HCT116 (cell line): ENCODE measurements around the gene PRL. TPM values are rescaled to one million over a fixed set of nuclear protein-coding genes. Genes with fewer than 3 reads are reported as not detected.

Experiments used
- ATAC-seq: fragments of 200-7000 bp; cut with Tn5 transposase; 2 replicates; pipeline ENCODE4 v1.9.1; 2020; ENCODE audit warnings: mild to moderate bottlenecking, moderate library complexity
- BruUV-seq: library from RNA; stranded (reverse); fragments of 400-500 nt; replicated peaks from 2 replicates; lab custom pipeline; 2021; lab: Mats Ljungman, UMichigan
- CTCF ChIA-PET: fragments of 300-600 bp; sonication (Branson Sonifier 250); formaldehyde crosslinking; loops from one replicate; lab custom pipeline; 2021; ENCODE audit warnings: antibody characterized with exemption; lab: Charles Lee
- POLR2A ChIA-PET: fragments of 300-600, 350-600 bp; sonication (Branson Sonifier 250); formaldehyde crosslinking; loops from one replicate; lab custom pipeline; 2021; ENCODE audit warnings: antibody characterized with exemption; lab: Charles Lee
- RAD21 ChIA-PET, 2 experiments: fragments of 300-600 bp; sonication (Branson Sonifier 250); formaldehyde crosslinking; loops; one replicate each; lab custom pipeline; 2023; ENCODE audit warnings: low total read pairs in 2 of 2; ENCODE audit not compliant: uncharacterized antibody in 2 of 2, unreplicated experiment in 2 of 2, low non-redundant PET in 1 of 2; lab: Charles Lee
- DNase-seq: peaks from one replicate; pipeline ENCODE4 v3.0.0-alpha.2; 2010; ENCODE audit warnings: low read depth, low spot score
- H2AFZ ChIP-seq: fragments of 200-600 bp; shearing (Covaris generic), sonication (generic); 2 replicates; pipeline ENCODE4 v1.6.1; 2017; ENCODE audit warnings: low read depth, mixed run types, mixed read lengths, antibody characterized with exemption, low read length; ENCODE audit not compliant: poor library complexity, severe bottlenecking
- H3K27ac ChIP-seq: 2 replicates; pipeline ENCODE4 v1.5.1; 2012; ENCODE audit warnings: low read depth, low read length
- H3K27me3 ChIP-seq: fragments of 200-600 bp; sonication (generic); 2 replicates; pipeline ENCODE4 v1.6.1; 2016; ENCODE audit warnings: mixed run types, low read length, mixed read lengths; ENCODE audit not compliant: insufficient read depth
- H3K36me3 ChIP-seq, 2 experiments: fragments of 200-500 bp in 1 of 2; fragments of 200-600 bp in 1 of 2; sonication (Bioruptor generic) in 1 of 2; sonication (generic) in 1 of 2; 2 replicates each; pipeline versions ENCODE4 v1.5.1 to v1.6.1; 2014 to 2016; ENCODE audit warnings: low read length in 2 of 2, inconsistent platforms in 1 of 2, mixed read lengths in 1 of 2, mixed run types in 1 of 2; ENCODE audit not compliant: insufficient read depth in 2 of 2, control insufficient read depth in 1 of 2
- H3K4me1 ChIP-seq, 2 experiments: fragments of 200-600 bp in 1 of 2; sonication (generic) in 1 of 2; 2 replicates each; pipeline versions ENCODE4 v1.5.1 to v1.6.1; 2012 to 2017; ENCODE audit warnings: low read length in 2 of 2, inconsistent platforms in 1 of 2, mild to moderate bottlenecking in 1 of 2, mixed read lengths in 1 of 2, mixed run types in 1 of 2, moderate library complexity in 1 of 2; ENCODE audit not compliant: insufficient read depth in 2 of 2, control insufficient read depth in 1 of 2
- H3K4me2 ChIP-seq: fragments of 200-600 bp; sonication (generic); 2 replicates; pipeline ENCODE4 v1.6.1; 2017; ENCODE audit warnings: mixed run types, low read length, mixed read lengths
- H3K4me3 ChIP-seq, 2 experiments: fragments of 200-600 bp in 1 of 2; sonication (generic) in 1 of 2; replicated peaks in 1 of 2; 2 replicates each; pipeline ENCODE4 v1.5.1; 2011 to 2016; ENCODE audit warnings: low read length in 2 of 2, control low read depth in 1 of 2, low read depth in 1 of 2, mild to moderate bottlenecking in 1 of 2, mixed read lengths in 1 of 2, mixed run types in 1 of 2
- H3K79me2 ChIP-seq: fragments of 200-600 bp; sonication (generic); 2 replicates; pipeline ENCODE4 v1.6.1; 2017; ENCODE audit warnings: mild to moderate bottlenecking, mixed run types, low read length, moderate library complexity, mixed read lengths; ENCODE audit not compliant: insufficient read depth
- H3K9ac ChIP-seq: fragments of 200-600 bp; sonication (generic); 2 replicates; pipeline ENCODE4 v1.6.1; 2016; ENCODE audit warnings: low read length, mixed read lengths
- H3K9me2 ChIP-seq: fragments of 200-600 bp; sonication (generic), shearing (Covaris generic); 2 replicates; pipeline ENCODE4 v1.6.1; 2017; ENCODE audit warnings: mixed run types, mild to moderate bottlenecking, moderate library complexity; ENCODE audit not compliant: insufficient read depth
- H3K9me3 ChIP-seq, 2 experiments: fragments of 200-500 bp in 1 of 2; fragments of 200-600 bp in 1 of 2; sonication (Bioruptor generic) in 1 of 2; sonication (generic) in 1 of 2; 2 replicates each; pipeline ENCODE4 v1.6.1; 2014 to 2017; ENCODE audit warnings: low read length in 2 of 2, mixed read lengths in 2 of 2, inconsistent platforms in 1 of 2, low read depth in 1 of 2, mild to moderate bottlenecking in 1 of 2, mixed run types in 1 of 2, moderate library complexity in 1 of 2; ENCODE audit not compliant: control insufficient read depth in 1 of 2, insufficient read depth in 1 of 2
- H4K20me1 ChIP-seq: fragments of 200-600 bp; sonication (generic), shearing (Covaris generic); 2 replicates; pipeline ENCODE4 v1.6.1; 2017; ENCODE audit warnings: mixed run types, mild to moderate bottlenecking, moderate library complexity; ENCODE audit not compliant: insufficient read depth
- CBX3 ChIP-seq: IDR thresholded peaks from 2 replicates; pipeline ENCODE4 v1.6.1; 2012; ENCODE audit warnings: low read depth
- CEBPB ChIP-seq: IDR thresholded peaks from 2 replicates; pipeline ENCODE4 v1.6.1; 2012; ENCODE audit warnings: low read depth
- EGR1 ChIP-seq: IDR thresholded peaks from 2 replicates; pipeline ENCODE4 v1.6.1; 2012; ENCODE audit warnings: low read depth
- EZH2 ChIP-seq: fragments of 200-600 bp; sonication (generic); IDR thresholded peaks from 2 replicates; pipeline ENCODE4 v1.6.1; 2017; ENCODE audit warnings: antibody characterized with exemption, mixed run types
- FOSL1 ChIP-seq: IDR thresholded peaks from 2 replicates; pipeline ENCODE4 v1.6.1; 2012; ENCODE audit warnings: low read depth
- POLR2A ChIP-seq: IDR thresholded peaks from 2 replicates; pipeline ENCODE4 v1.7.0; 2011; ENCODE audit warnings: borderline replicate concordance; ENCODE audit not compliant: insufficient read depth, insufficient read length; ENCODE audit errors: extremely low read depth
- POLR2AphosphoS5 ChIP-seq: IDR thresholded peaks from 2 replicates; pipeline ENCODE4 v1.6.1; 2011; ENCODE audit warnings: mild to moderate bottlenecking, low read depth, low read length, moderate library complexity
- SIN3A ChIP-seq: IDR thresholded peaks from 2 replicates; pipeline ENCODE4 v1.6.1; 2012; ENCODE audit warnings: low read depth
- SP1 ChIP-seq: IDR thresholded peaks from 2 replicates; pipeline ENCODE4 v1.6.1; 2012; ENCODE audit warnings: low read depth
- TCF7L2 ChIP-seq: IDR thresholded peaks from 2 replicates; pipeline ENCODE4 v1.7.0; 2011; ENCODE audit warnings: borderline replicate concordance, inconsistent platforms; ENCODE audit not compliant: insufficient read depth, insufficient read length; ENCODE audit errors: extremely low read depth
- YY1 ChIP-seq: IDR thresholded peaks from 2 replicates; pipeline ENCODE4 v1.6.1; 2011; ENCODE audit warnings: low read length, low read depth, moderate library complexity, mild to moderate bottlenecking; ENCODE audit not compliant: insufficient replicate concordance; ENCODE audit errors: extremely low read depth
- ZFX ChIP-seq: fragments of 450-650 bp; IDR thresholded peaks from 2 replicates; pipeline ENCODE4 v1.6.1; 2017
- ZNF274 ChIP-seq: fragments of 200-500 bp; sonication (Bioruptor generic); IDR thresholded peaks from 2 replicates; pipeline ENCODE4 v1.6.1; 2014; ENCODE audit warnings: mild to moderate bottlenecking, low read depth, low read length, inconsistent platforms
- intact Hi-C: fragments of 100-400 bp; cut with micrococcal nuclease; formaldehyde crosslinking; loops from 2 replicates; pipeline ENCODE4 v1.10.0; 2022
- total RNA-seq: library from RNA; stranded (reverse); gene quantifications from one replicate; pipeline ENCODE4 v1.2.1, GENCODE V29; 2021; ENCODE audit not compliant: unreplicated experiment
- TF ChIP-seq, protein P1 (sequence below): IDR thresholded peaks from 2 replicates; pipeline ENCODE4 v1.6.1; 2012; ENCODE audit warnings: low read depth
- TF ChIP-seq, protein P2 (sequence below): IDR thresholded peaks from 2 replicates; pipeline ENCODE4 v1.6.1; 2011; ENCODE audit warnings: mild to moderate bottlenecking, low read length, moderate library complexity; ENCODE audit not compliant: insufficient replicate concordance; ENCODE audit errors: extremely low read depth
- TF ChIP-seq, protein P3 (sequence below): IDR thresholded peaks from 2 replicates; pipeline ENCODE4 v1.6.1; 2012
- TF ChIP-seq, protein P4 (sequence below): IDR thresholded peaks from 2 replicates; pipeline ENCODE4 v1.6.1; 2012

The PRL gene
- total RNA-seq, 1 experiment from 2014 or later = not detected

DNA sequence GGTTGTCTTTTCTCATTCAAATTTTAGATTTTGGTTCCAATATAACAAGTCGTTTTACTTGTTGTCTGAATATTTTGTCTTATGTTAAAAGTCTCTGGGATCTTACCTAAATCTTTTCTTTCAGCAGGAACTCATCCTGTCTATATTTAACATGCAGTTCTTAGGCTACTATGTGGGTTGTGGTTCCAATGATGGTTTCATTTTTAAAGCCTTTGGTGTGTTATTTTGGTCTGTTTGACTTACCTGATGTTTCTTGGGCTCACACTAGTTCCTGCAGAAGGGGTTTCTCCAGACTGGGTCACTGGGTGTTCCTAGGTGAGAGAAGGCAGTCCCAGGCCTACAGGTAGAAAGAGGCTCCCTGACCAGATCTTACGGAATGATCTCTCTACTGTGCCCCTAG lies 17.4 kb downstream of the PRL start:
- RAD21 ChIA-PET = no interaction called here

More for the DNA sequence above, 17.4 kb downstream of the PRL start:
- Histone ChIP-seq H3K4me1 (no peaks in the 10 kb centered on the region), H3K9me3 (no peaks in the 10 kb centered on the region), H2AFZ (no peak overlapping the region), H4K20me1 (no peaks in the 10 kb centered on the region), H3K9me2 (no peaks in the 10 kb centered on the region), H3K27ac (no peak overlapping the region), H3K36me3 (no peaks in the 10 kb centered on the region), H3K4me2 (no peak overlapping the region), H3K27me3 (no peaks in the 10 kb centered on the region), H3K9ac (no peak overlapping the region), H3K4me3 (no peak overlapping the region), H3K79me2 (no peaks in the 10 kb centered on the region)
- TF ChIP-seq EGR1 (no peak), EZH2 (no peak), ZFX (no peak), POLR2AphosphoS5 (no peak), ZNF274 (no peak), POLR2A (no peak), YY1 (no peak), SP1 (no peak), CBX3 (no peak), TCF7L2 (no peak), FOSL1 (no peak), SIN3A (no peak), CEBPB (no peak)
- TF ChIP-seq, protein P1, sequence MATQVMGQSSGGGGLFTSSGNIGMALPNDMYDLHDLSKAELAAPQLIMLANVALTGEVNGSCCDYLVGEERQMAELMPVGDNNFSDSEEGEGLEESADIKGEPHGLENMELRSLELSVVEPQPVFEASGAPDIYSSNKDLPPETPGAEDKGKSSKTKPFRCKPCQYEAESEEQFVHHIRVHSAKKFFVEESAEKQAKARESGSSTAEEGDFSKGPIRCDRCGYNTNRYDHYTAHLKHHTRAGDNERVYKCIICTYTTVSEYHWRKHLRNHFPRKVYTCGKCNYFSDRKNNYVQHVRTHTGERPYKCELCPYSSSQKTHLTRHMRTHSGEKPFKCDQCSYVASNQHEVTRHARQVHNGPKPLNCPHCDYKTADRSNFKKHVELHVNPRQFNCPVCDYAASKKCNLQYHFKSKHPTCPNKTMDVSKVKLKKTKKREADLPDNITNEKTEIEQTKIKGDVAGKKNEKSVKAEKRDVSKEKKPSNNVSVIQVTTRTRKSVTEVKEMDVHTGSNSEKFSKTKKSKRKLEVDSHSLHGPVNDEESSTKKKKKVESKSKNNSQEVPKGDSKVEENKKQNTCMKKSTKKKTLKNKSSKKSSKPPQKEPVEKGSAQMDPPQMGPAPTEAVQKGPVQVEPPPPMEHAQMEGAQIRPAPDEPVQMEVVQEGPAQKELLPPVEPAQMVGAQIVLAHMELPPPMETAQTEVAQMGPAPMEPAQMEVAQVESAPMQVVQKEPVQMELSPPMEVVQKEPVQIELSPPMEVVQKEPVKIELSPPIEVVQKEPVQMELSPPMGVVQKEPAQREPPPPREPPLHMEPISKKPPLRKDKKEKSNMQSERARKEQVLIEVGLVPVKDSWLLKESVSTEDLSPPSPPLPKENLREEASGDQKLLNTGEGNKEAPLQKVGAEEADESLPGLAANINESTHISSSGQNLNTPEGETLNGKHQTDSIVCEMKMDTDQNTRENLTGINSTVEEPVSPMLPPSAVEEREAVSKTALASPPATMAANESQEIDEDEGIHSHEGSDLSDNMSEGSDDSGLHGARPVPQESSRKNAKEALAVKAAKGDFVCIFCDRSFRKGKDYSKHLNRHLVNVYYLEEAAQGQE = no peak
- TF ChIP-seq, protein P2, sequence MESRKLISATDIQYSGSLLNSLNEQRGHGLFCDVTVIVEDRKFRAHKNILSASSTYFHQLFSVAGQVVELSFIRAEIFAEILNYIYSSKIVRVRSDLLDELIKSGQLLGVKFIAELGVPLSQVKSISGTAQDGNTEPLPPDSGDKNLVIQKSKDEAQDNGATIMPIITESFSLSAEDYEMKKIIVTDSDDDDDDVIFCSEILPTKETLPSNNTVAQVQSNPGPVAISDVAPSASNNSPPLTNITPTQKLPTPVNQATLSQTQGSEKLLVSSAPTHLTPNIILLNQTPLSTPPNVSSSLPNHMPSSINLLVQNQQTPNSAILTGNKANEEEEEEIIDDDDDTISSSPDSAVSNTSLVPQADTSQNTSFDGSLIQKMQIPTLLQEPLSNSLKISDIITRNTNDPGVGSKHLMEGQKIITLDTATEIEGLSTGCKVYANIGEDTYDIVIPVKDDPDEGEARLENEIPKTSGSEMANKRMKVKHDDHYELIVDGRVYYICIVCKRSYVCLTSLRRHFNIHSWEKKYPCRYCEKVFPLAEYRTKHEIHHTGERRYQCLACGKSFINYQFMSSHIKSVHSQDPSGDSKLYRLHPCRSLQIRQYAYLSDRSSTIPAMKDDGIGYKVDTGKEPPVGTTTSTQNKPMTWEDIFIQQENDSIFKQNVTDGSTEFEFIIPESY = no peak
- TF ChIP-seq, protein P3, sequence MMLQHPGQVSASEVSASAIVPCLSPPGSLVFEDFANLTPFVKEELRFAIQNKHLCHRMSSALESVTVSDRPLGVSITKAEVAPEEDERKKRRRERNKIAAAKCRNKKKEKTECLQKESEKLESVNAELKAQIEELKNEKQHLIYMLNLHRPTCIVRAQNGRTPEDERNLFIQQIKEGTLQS = no peak
- TF ChIP-seq, protein P4, sequence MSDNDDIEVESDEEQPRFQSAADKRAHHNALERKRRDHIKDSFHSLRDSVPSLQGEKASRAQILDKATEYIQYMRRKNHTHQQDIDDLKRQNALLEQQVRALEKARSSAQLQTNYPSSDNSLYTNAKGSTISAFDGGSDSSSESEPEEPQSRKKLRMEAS = no peak
- ATAC-seq (no peak), DNase-seq (no peak)
- no TSS peak for BruUV-seq
- intact Hi-C loops = no loop called here
- POLR2A ChIA-PET = no interaction called here
- CTCF ChIA-PET = no interaction called here
